CD8-positive, alpha-beta memory T cell (primary cell): ENCODE measurements around the gene FAM107B. TPM values are rescaled to one million over a fixed set of nuclear protein-coding genes. Genes with fewer than 3 reads are reported as not detected.

Experiments
- CTCF ChIA-PET: fragments of 350-600 bp; sonication (Branson Sonifier 250); formaldehyde crosslinking; loops from one replicate; lab custom pipeline; 2021; ENCODE audit warnings: antibody characterized with exemption; lab: Charles Lee
- POLR2A ChIA-PET: fragments of 350-600 bp; sonication (Branson Sonifier 250); formaldehyde crosslinking; loops from one replicate; lab custom pipeline; 2021; ENCODE audit warnings: antibody characterized with exemption; lab: Charles Lee
- DNase-seq, 5 donors: peaks; one replicate each; pipeline versions ENCODE4 v3.0.0 to v3.0.0-alpha.2; 2020 to 2022; ENCODE audit warnings: mixed read lengths in 1 of 5
- H3K27ac ChIP-seq: one replicate; pipeline ENCODE4 v1.7.0; 2013; ENCODE audit warnings: low read depth, mild to moderate bottlenecking, low read length, moderate library complexity
- H3K27me3 ChIP-seq: 2 replicates; pipeline ENCODE4 v1.7.0; 2013; ENCODE audit warnings: low read length, mild to moderate bottlenecking; ENCODE audit not compliant: insufficient read depth, poor library complexity, severe bottlenecking
- H3K36me3 ChIP-seq: 2 replicates; pipeline ENCODE4 v1.7.0; 2013; ENCODE audit warnings: mild to moderate bottlenecking, low read length, moderate library complexity; ENCODE audit not compliant: insufficient read depth
- H3K4me1 ChIP-seq: 2 replicates; pipeline ENCODE4 v1.7.0; 2013; ENCODE audit warnings: mild to moderate bottlenecking, low read length, moderate library complexity; ENCODE audit not compliant: insufficient read depth
- H3K4me3 ChIP-seq: 2 replicates; pipeline ENCODE4 v1.7.0; 2013; ENCODE audit warnings: mild to moderate bottlenecking, low read length
- H3K9me3 ChIP-seq: 2 replicates; pipeline ENCODE4 v1.7.0; 2013; ENCODE audit warnings: mild to moderate bottlenecking, low read length
- H3K27ac Mint-ChIP-seq, 8 donors: one replicate each; pipeline ENCODE4 v1.8.0; 2020 to 2021; ENCODE audit warnings: mixed read lengths in 8 of 8, mild to moderate bottlenecking in 6 of 8, inconsistent platforms in 3 of 8, moderate library complexity in 3 of 8
- H3K27me3 Mint-ChIP-seq, 2 donors: one replicate each; pipeline ENCODE4 v1.8.0; 2020 to 2021; ENCODE audit warnings: mixed read lengths in 2 of 2, mild to moderate bottlenecking in 1 of 2, moderate library complexity in 1 of 2
- H3K36me3 Mint-ChIP-seq, 3 donors: one replicate each; pipeline ENCODE4 v1.8.0; 2020 to 2021; ENCODE audit warnings: mixed read lengths in 3 of 3, inconsistent platforms in 1 of 3, mild to moderate bottlenecking in 1 of 3
- H3K4me1 Mint-ChIP-seq, 3 donors: one replicate each; pipeline ENCODE4 v1.8.0; 2020 to 2021; ENCODE audit warnings: mixed read lengths in 3 of 3, inconsistent platforms in 1 of 3, mild to moderate bottlenecking in 1 of 3
- H3K4me3 Mint-ChIP-seq, 7 donors: one replicate each; pipeline ENCODE4 v1.8.0; 2020 to 2021; ENCODE audit warnings: mixed read lengths in 7 of 7, mild to moderate bottlenecking in 6 of 7, moderate library complexity in 4 of 7, inconsistent platforms in 2 of 7
- H3K9me3 Mint-ChIP-seq, 5 donors: one replicate each; pipeline ENCODE4 v1.8.0; 2020 to 2022; ENCODE audit warnings: mixed read lengths in 5 of 5, mild to moderate bottlenecking in 3 of 5, moderate library complexity in 2 of 5, inconsistent platforms in 1 of 5
- polyA plus RNA-seq: library from polyadenylated mRNA; unstranded; fragments of 300-500 nt; fragmentation: Illumina TruSeq; gene quantifications from one replicate; pipeline ENCODE4 v1.2.3, GENCODE V29; 2021
- total RNA-seq, 2 experiments: library from RNA; stranded (reverse); gene quantifications; one replicate each; pipeline ENCODE4 v1.2.3, GENCODE V29; 2021

The FAM107B gene
- total and polyA plus RNA-seq, 3 experiments from 2014 or later = 138 to 316 (median 143) TPM

DNA sequence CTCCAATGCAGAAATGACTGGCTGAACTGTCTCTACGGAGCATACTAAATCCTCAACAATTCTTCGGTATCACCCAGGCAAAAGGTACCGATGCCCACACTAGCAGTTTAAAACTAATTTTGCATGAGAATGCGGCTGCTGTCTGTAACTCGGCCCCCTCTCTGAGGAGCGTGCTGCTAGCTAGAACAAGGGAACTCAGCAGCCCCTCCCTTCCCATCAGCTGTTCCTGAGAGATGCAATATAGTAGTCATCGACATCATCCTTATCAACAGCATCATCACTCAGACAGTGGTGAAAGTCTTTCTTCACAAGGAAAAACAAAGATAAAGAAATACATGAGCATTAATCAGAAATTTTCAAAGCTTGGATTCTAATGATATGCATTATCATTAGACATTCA lies 254.9 kb downstream of the FAM107B start:
- no peak for DNase-seq
- peaks cover 30% of the 10 kb centered on the region for H3K36me3 ChIP-seq
- H3K9me3 ChIP-seq = no peaks in the 10 kb centered on the region
- Mint-ChIP-seq H3K9me3 (no peaks in the 10 kb centered on the region), H3K36me3 (peaks cover 10 to 78% (median 26%) of the 10 kb centered on the region in 3 donors), H3K4me1 (peaks cover 23 to 53% (median 31%) of the 10 kb centered on the region in 3 donors), H3K27me3 (no peaks in the 10 kb centered on the region), H3K4me3 (no peak overlapping the region), H3K27ac (peak overlapping the region in 3 of 8 donors; percentile 11 to 75 (median 48))
- peaks cover 5% of the 10 kb centered on the region for H3K4me1 ChIP-seq
- no peaks in the 10 kb centered on the region for H3K27me3 ChIP-seq
- no peak overlapping the region for H3K27ac ChIP-seq
- H3K4me3 ChIP-seq = no peak overlapping the region
- POLR2A ChIA-PET = no interaction called here
- CTCF ChIA-PET = no interaction called here

- POLR2A ChIA-PET = no interaction called here
- no peak for DNase-seq
- no peak overlapping the region for H3K4me3 Mint-ChIP-seq
- Histone ChIP-seq H3K9me3 (no peaks in the 10 kb centered on the region), H3K4me1 (no peaks in the 10 kb centered on the region), H3K4me3 (no peak overlapping the region), H3K27me3 (no peaks in the 10 kb centered on the region), H3K27ac (no peak overlapping the region), H3K36me3 (peaks cover 30% of the 10 kb centered on the region)
- peaks cover 10 to 70% (median 26%) of the 10 kb centered on the region in 3 donors for H3K36me3 Mint-ChIP-seq
- peaks cover 13 to 39% (median 17%) of the 10 kb centered on the region in 3 donors for H3K4me1 Mint-ChIP-seq
- no peaks in the 10 kb centered on the region for H3K9me3 Mint-ChIP-seq
- CTCF ChIA-PET = no interaction called here
- H3K27ac Mint-ChIP-seq = no peak overlapping the region
- H3K27me3 Mint-ChIP-seq = no peaks in the 10 kb centered on the region
These were observed 256.5 kb downstream of the FAM107B start for GRCh38 chr10:14518149-14518548.

- Mint-ChIP-seq H3K27me3 (no peaks in the 10 kb centered on the region), H3K27ac (peak overlapping the region in 3 of 8 donors; percentile 3 to 54 (median 29)), H3K9me3 (peaks cover 0 to 2% (median 0%) of the 10 kb centered on the region in 5 donors), H3K4me3 (no peak overlapping the region), H3K36me3 (peaks cover 21 to 62% (median 25%) of the 10 kb centered on the region in 3 donors), H3K4me1 (peaks cover 5 to 23% (median 16%) of the 10 kb centered on the region in 3 donors)
- H3K27me3 ChIP-seq = no peaks in the 10 kb centered on the region
- H3K4me1 ChIP-seq = peaks cover under 1% of the 10 kb centered on the region
- no peak overlapping the region for H3K4me3 ChIP-seq
- ChIA-PET POLR2A (no interaction called here), CTCF (no interaction called here)
- no peaks in the 10 kb centered on the region for H3K9me3 ChIP-seq
- DNase-seq = no peak
- H3K27ac ChIP-seq = no peak overlapping the region
- peaks cover 2% of the 10 kb centered on the region for H3K36me3 ChIP-seq
These were observed 261.6 kb downstream of the FAM107B start for GRCh38 chr10:14513123-14513522.

DNA sequence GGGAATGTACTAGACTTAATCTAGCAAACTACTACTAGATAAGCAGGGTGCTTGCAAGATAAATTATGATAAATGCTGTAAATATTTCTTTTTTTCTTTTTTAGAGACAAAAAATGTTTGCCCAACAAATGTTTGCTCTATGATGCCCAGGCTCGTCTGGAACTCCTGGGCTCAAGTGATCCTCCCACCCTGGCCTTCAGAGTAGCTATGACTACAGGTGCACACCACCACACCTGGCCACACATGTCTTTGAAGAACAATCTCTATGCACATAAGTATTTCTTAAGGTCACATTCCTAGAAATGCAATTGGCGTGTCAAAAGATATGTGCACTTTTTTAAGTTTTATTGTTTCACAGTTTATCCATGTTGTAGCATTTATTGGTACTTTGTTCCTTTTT lies 264.4 kb downstream of the FAM107B start:
- Mint-ChIP-seq H3K36me3 (peaks cover 11 to 44% (median 18%) of the 10 kb centered on the region in 3 donors), H3K4me1 (peaks cover 24 to 44% (median 43%) of the 10 kb centered on the region in 3 donors), H3K9me3 (peaks cover 0 to 2% (median 0%) of the 10 kb centered on the region in 5 donors), H3K27ac (peak overlapping the region in 5 of 8 donors; percentile 21 to 70 (median 29)), H3K27me3 (no peaks in the 10 kb centered on the region), H3K4me3 (no peak overlapping the region)
- CTCF ChIA-PET = no interaction called here
- no peaks in the 10 kb centered on the region for H3K27me3 ChIP-seq
- no peaks in the 10 kb centered on the region for H3K9me3 ChIP-seq
- POLR2A ChIA-PET = no interaction called here
- H3K36me3 ChIP-seq = no peaks in the 10 kb centered on the region
- no peak for DNase-seq
- H3K4me1 ChIP-seq = peaks cover 19% of the 10 kb centered on the region
- H3K27ac ChIP-seq = no peak overlapping the region
- no peak overlapping the region for H3K4me3 ChIP-seq

DNA sequence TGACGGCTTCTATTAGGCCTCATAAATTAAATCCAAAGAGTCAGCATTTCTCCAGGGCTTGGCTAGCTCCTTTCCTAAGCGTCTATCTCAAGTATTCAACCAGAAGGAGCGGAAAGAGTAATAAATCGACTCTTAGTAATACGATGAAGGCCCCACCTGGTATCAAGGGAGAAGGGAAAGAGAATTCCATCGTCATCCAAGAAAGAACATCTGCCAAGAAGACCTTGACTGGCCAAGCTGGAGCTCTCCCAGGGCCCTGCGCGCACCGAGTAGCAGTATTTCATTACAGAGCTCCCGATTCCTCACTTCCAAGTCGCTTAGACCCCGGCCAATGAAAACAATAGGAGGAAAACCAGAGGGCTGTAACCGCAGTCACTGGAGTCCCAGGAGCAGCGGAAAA lies 266.0 kb downstream of the FAM107B start:
- no peaks in the 10 kb centered on the region for H3K36me3 ChIP-seq
- ChIA-PET CTCF (interaction anchor here (1.1 to 1.6 kb wide), 3 partner anchors 50 to 381 kb away, joined by 3 read pairs; no protein-coding TSS in a partner anchor), POLR2A (no interaction called here)
- Mint-ChIP-seq H3K27ac (peak overlapping the region; percentile 14 to 97 (median 69)), H3K36me3 (peaks cover 11 to 41% (median 18%) of the 10 kb centered on the region in 3 donors), H3K4me3 (peak overlapping the region in 1 of 7 donors; percentile 24), H3K9me3 (peaks cover 0 to 2% (median 0%) of the 10 kb centered on the region in 5 donors), H3K4me1 (peaks cover 24 to 44% (median 43%) of the 10 kb centered on the region in 3 donors), H3K27me3 (no peaks in the 10 kb centered on the region)
- H3K4me1 ChIP-seq = peaks cover 19% of the 10 kb centered on the region
- H3K9me3 ChIP-seq = no peaks in the 10 kb centered on the region
- no peak overlapping the region for H3K27ac ChIP-seq
- DNase-seq = no peak
- no peak overlapping the region for H3K4me3 ChIP-seq
- H3K27me3 ChIP-seq = no peaks in the 10 kb centered on the region

- no peaks in the 10 kb centered on the region for H3K27me3 Mint-ChIP-seq
- peak overlapping the region in 2 of 7 donors; percentile 3 to 21 for H3K4me3 Mint-ChIP-seq
- H3K4me1 Mint-ChIP-seq = peaks cover 24 to 43% (median 40%) of the 10 kb centered on the region in 3 donors
- H3K9me3 Mint-ChIP-seq = peaks cover 0 to 2% (median 0%) of the 10 kb centered on the region in 5 donors
- Histone ChIP-seq H3K9me3 (no peaks in the 10 kb centered on the region), H3K4me3 (no peak overlapping the region), H3K36me3 (no peaks in the 10 kb centered on the region), H3K27ac (no peak overlapping the region), H3K4me1 (peaks cover 19% of the 10 kb centered on the region), H3K27me3 (no peaks in the 10 kb centered on the region)
- peaks cover 11 to 35% (median 15%) of the 10 kb centered on the region in 3 donors for H3K36me3 Mint-ChIP-seq
- CTCF ChIA-PET = interaction anchor here (1.6 kb wide), 1 partner anchor 51 kb away, joined by 3 read pairs; no protein-coding TSS in a partner anchor
- no peak for DNase-seq
- H3K27ac Mint-ChIP-seq = peak overlapping the region; percentile 47 to 97 (median 88)
- POLR2A ChIA-PET = interaction anchor here (0.6 kb wide), 1 partner anchor 122 kb away, joined by 4 read pairs; no protein-coding TSS in a partner anchor
These were observed 266.9 kb downstream of the FAM107B start for GRCh38 chr10:14507781-14508180.

- Mint-ChIP-seq H3K27ac (peak overlapping the region; percentile 60 to 97 (median 89)), H3K4me3 (peak overlapping the region; percentile 5 to 68 (median 36)), H3K4me1 (peaks cover 24 to 43% (median 40%) of the 10 kb centered on the region in 3 donors), H3K9me3 (peaks cover 0 to 2% (median 0%) of the 10 kb centered on the region in 5 donors), H3K27me3 (no peaks in the 10 kb centered on the region), H3K36me3 (peaks cover 8 to 31% (median 15%) of the 10 kb centered on the region in 3 donors)
- ChIA-PET CTCF (interaction anchor here (1.6 kb wide), 1 partner anchor 51 kb away, joined by 3 read pairs; no protein-coding TSS in a partner anchor), POLR2A (no interaction called here)
- H3K4me3 ChIP-seq = peak overlapping the region; percentile 26
- peak in 4 of 5 donors; percentile 11 to 86 (median 70) for DNase-seq
- no peak overlapping the region for H3K27ac ChIP-seq
- peaks cover 19% of the 10 kb centered on the region for H3K4me1 ChIP-seq
- no peaks in the 10 kb centered on the region for H3K27me3 ChIP-seq
- H3K9me3 ChIP-seq = no peaks in the 10 kb centered on the region
- no peaks in the 10 kb centered on the region for H3K36me3 ChIP-seq
These were observed 267.5 kb downstream of the FAM107B start for GRCh38 chr10:14507176-14507575.

GRCh38 chr10:14502431-14502830 lies 272.3 kb downstream of the FAM107B start:
- Histone ChIP-seq H3K9me3 (no peaks in the 10 kb centered on the region), H3K27me3 (no peaks in the 10 kb centered on the region), H3K4me1 (peaks cover 16% of the 10 kb centered on the region), H3K36me3 (no peaks in the 10 kb centered on the region), H3K27ac (no peak overlapping the region), H3K4me3 (no peak overlapping the region)
- H3K27ac Mint-ChIP-seq = peak overlapping the region in 3 of 8 donors; percentile 26 to 52 (median 50)
- H3K4me3 Mint-ChIP-seq = no peak overlapping the region
- H3K9me3 Mint-ChIP-seq = no peaks in the 10 kb centered on the region
- ChIA-PET POLR2A (no interaction called here), CTCF (no interaction called here)
- peaks cover 21 to 32% (median 32%) of the 10 kb centered on the region in 3 donors for H3K4me1 Mint-ChIP-seq
- no peaks in the 10 kb centered on the region for H3K36me3 Mint-ChIP-seq
- DNase-seq = no peak
- no peaks in the 10 kb centered on the region for H3K27me3 Mint-ChIP-seq
